ENCODE results near the gene RSPRY1. TPM values are rescaled to one million over a fixed set of nuclear protein-coding genes. Genes with fewer than 3 reads are reported as not detected.

RSPRY1 gene
- total RNA-seq, 3 donors from 2014 or later: 40.6 to 44.1 (median 42.0) TPM

DNA sequence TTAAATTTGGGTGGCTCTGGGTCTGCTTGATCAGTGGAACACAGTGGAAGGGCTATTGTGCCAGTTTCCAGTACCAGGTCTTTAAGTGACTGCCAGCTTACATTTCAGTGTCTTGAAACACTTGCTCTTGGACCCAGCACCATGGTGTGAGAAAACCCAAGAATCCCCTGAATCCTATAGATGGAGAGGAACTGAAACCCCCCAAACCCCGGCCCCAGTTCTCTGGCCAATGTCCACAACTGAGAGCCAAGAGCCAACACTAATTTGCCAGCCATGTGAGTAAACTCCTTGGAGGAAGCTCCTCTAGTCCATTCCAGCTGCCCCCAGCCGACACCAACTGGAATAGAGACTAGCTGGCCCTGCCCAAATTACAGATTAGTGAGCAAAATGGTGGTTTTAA lies 56.5 kb downstream of the RSPRY1 start:
- no peak for ATAC-seq
- no peak for DNase-seq
- Histone ChIP-seq H3K9me3 (no peaks in the 10 kb centered on the region), H3K4me3 (no peak overlapping the region), H3K4me1 (ENCODE audit: low read depth) (peaks cover 16% of the 10 kb centered on the region), H3K36me3 (ENCODE audit: low read depth) (no peaks in the 10 kb centered on the region)
- intact Hi-C loops (cut with DNase I, micrococcal nuclease): no loop called here
- TF ChIP-seq, protein P1, sequence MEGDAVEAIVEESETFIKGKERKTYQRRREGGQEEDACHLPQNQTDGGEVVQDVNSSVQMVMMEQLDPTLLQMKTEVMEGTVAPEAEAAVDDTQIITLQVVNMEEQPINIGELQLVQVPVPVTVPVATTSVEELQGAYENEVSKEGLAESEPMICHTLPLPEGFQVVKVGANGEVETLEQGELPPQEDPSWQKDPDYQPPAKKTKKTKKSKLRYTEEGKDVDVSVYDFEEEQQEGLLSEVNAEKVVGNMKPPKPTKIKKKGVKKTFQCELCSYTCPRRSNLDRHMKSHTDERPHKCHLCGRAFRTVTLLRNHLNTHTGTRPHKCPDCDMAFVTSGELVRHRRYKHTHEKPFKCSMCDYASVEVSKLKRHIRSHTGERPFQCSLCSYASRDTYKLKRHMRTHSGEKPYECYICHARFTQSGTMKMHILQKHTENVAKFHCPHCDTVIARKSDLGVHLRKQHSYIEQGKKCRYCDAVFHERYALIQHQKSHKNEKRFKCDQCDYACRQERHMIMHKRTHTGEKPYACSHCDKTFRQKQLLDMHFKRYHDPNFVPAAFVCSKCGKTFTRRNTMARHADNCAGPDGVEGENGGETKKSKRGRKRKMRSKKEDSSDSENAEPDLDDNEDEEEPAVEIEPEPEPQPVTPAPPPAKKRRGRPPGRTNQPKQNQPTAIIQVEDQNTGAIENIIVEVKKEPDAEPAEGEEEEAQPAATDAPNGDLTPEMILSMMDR (IDR thresholded peaks at IDR 0.05): no peak

GRCh38 chr16:57244463-57244766 lies 58.3 kb downstream of the RSPRY1 start:
- Histone ChIP-seq H3K9me3 (no peaks in the 10 kb centered on the region), H3K4me1 (ENCODE audit: low read depth) (peaks cover 16% of the 10 kb centered on the region), H3K36me3 (ENCODE audit: low read depth) (no peaks in the 10 kb centered on the region), H3K4me3 (peak overlapping the region; percentile 45)
- TF ChIP-seq, protein P1 (IDR thresholded peaks at IDR 0.05): no peak
- intact Hi-C loops (cut with DNase I, micrococcal nuclease): no loop called here
- ATAC-seq (peak; percentile 40), DNase-seq (no peak)

- H3K9me3 ChIP-seq: no peaks in the 10 kb centered on the region
- DNase-seq: peak; percentile 97 to 99 (median 99)
- TF ChIP-seq, protein P1 (IDR thresholded peaks at IDR 0.05): no peak
- ATAC-seq: peak; percentile 96
- H3K4me1 ChIP-seq (ENCODE audit: low read depth): peaks cover 16% of the 10 kb centered on the region
- H3K4me3 ChIP-seq: peak within 1 kb of the TSS; percentile 45
- intact Hi-C loops (cut with DNase I, micrococcal nuclease): no loop called here
- no peaks in the 10 kb centered on the region for H3K36me3 ChIP-seq (ENCODE audit: low read depth)
These were observed 58.8 kb downstream of the RSPRY1 start, which contains the start of gene ARL2BP for GRCh38 chr16:57244767-57245471. ARL2BP (plus strand) TSS chr16:57245259; CDS start chr16:57245368, 109 bp downstream.

- DNase-seq (peak in 2 of 3 donors; percentile 55 to 71), ATAC-seq (peak; percentile 52)
- Histone ChIP-seq H3K9me3 (no peaks in the 10 kb centered on the region), H3K36me3 (ENCODE audit: low read depth) (peaks cover 3% of the 10 kb centered on the region), H3K4me1 (ENCODE audit: low read depth) (peaks cover 16% of the 10 kb centered on the region), H3K4me3 (peak overlapping the region; percentile 45)
- intact Hi-C loops (cut with DNase I, micrococcal nuclease): no loop called here
- TF ChIP-seq, protein P1 (IDR thresholded peaks at IDR 0.05): no peak
These were observed 59.5 kb downstream of the RSPRY1 start for GRCh38 chr16:57245472-57246113.

GRCh38 chr16:57251352-57251751 lies 65.2 kb downstream of the RSPRY1 start:
- Histone ChIP-seq H3K4me1 (ENCODE audit: low read depth) (peaks cover under 1% of the 10 kb centered on the region), H3K9me3 (no peaks in the 10 kb centered on the region), H3K4me3 (no peak overlapping the region), H3K36me3 (ENCODE audit: low read depth) (peaks cover 5% of the 10 kb centered on the region)
- DNase-seq: no peak
- TF ChIP-seq, protein P1 (IDR thresholded peaks at IDR 0.05): no peak
- intact Hi-C loops (cut with DNase I, micrococcal nuclease): no loop called here
- no peak for ATAC-seq

Measured in mucosa of descending colon (tissue), 3 donors.